Left lung (tissue), 10 donors: Measurements from ENCODE around the gene MARCHF2. TPM values are rescaled to one million over a fixed set of nuclear protein-coding genes. Genes with fewer than 3 reads are reported as not detected.

Experiments used
- ATAC-seq: fragments of 200-7000 bp; cut with Tn5 transposase; one replicate; pipeline ENCODE4 v1.9.1; 2020; ENCODE audit warnings: moderate library complexity
- DNase-seq, 4 donors: peaks; one replicate each; pipeline ENCODE4 v3.0.0-alpha.2; 2013 to 2020
- H3K27ac ChIP-seq, 2 donors: fragments of 200-600 bp; sonication (generic) in 1 of 2; one replicate each; pipeline versions ENCODE4 v1.5.0 to v1.8.0; 2020 to 2021
- H3K27me3 ChIP-seq, 2 donors: fragments of 200-600 bp; sonication (generic) in 1 of 2; one replicate each; pipeline versions ENCODE4 v1.5.0 to v1.8.0; 2020 to 2021
- H3K36me3 ChIP-seq, 2 donors: fragments of 200-600 bp; sonication (generic) in 1 of 2; one replicate each; pipeline versions ENCODE4 v1.5.0 to v1.8.0; 2020 to 2021
- H3K4me1 ChIP-seq, 2 donors: fragments of 200-600 bp; one replicate each; pipeline ENCODE4 v1.8.0; 2021
- H3K4me3 ChIP-seq, 2 donors: fragments of 200-600 bp; sonication (generic) in 1 of 2; one replicate each; pipeline versions ENCODE4 v1.5.0 to v1.8.0; 2020 to 2021; ENCODE audit warnings: mild to moderate bottlenecking in 1 of 2
- H3K9me3 ChIP-seq, 2 donors: fragments of 200-600 bp; sonication (generic) in 1 of 2; one replicate each; pipeline versions ENCODE4 v1.5.0 to v1.8.0; 2020 to 2021
- intact Hi-C, 2 donors: fragments of 100-400 bp; cut with DNase I; formaldehyde crosslinking; loops; one replicate each; pipeline versions ENCODE4 v1.11.2 to v1.14.2; 2022
- microRNA-seq, 2 donors: library from miRNA; unstranded; fragments of <30 nt; microRNA quantifications; one replicate each; pipeline ENCODE4, GENCODE V29; 2019
- polyA plus RNA-seq, 6 donors: library from polyadenylated mRNA; unstranded; fragments of 120-200 nt; gene quantifications; one replicate each; pipeline ENCODE4 v1.2.1, GENCODE V29; 2013; ENCODE audit not compliant: insufficient read length in 6 of 6
- total RNA-seq, 2 donors: library from RNA; stranded (reverse); fragmentation: NEBNext Ultra II Directional; extraction: Animal tissue kit (Norgen Biotek cat#: 25700); gene quantifications; one replicate each; pipeline ENCODE4 v1.2.1, GENCODE V29; 2021
- TF ChIP-seq, protein P1 (sequence below), 2 donors: fragments of 200-600 bp; sonication (generic) in 1 of 2; IDR thresholded peaks; one replicate each; pipeline versions ENCODE4 v1.5.0 to v1.8.0; 2021; ENCODE audit warnings: antibody characterized with exemption in 2 of 2
- donor health status: DM: no; HTN: yes; CAD: no.
- donor health status: DM: no; HTN: no; CAD: no.

The MARCHF2 gene
- total and polyA plus RNA-seq, 8 donors: 9.1 to 54.6 (median 12.5) TPM

DNA sequence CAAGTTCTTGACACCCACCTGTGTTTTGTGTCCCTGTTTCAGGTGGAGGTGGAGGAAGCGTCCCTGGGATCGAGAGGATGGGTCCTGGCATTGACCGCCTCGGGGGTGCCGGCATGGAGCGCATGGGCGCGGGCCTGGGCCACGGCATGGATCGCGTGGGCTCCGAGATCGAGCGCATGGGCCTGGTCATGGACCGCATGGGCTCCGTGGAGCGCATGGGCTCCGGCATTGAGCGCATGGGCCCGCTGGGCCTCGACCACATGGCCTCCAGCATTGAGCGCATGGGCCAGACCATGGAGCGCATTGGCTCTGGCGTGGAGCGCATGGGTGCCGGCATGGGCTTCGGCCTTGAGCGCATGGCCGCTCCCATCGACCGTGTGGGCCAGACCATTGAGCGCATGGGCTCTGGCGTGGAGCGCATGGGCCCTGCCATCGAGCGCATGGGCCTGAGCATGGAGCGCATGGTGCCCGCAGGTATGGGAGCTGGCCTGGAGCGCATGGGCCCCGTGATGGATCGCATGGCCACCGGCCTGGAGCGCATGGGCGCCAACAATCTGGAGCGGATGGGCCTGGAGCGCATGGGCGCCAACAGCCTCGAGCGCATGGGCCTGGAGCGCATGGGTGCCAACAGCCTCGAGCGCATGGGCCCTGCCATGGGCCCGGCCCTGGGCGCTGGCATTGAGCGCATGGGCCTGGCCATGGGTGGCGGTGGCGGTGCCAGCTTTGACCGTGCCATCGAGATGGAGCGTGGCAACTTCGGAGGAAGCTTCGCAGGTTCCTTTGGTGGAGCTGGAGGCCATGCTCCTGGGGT lies 72.7 kb downstream of the MARCHF2 start:
- no peak for ATAC-seq
- peak overlapping the region in 1 of 2 donors; percentile 95 for H3K27ac ChIP-seq
- H3K27me3 ChIP-seq: no peaks in the 10 kb centered on the region
- H3K9me3 ChIP-seq: no peaks in the 10 kb centered on the region
- DNase-seq: peak in 1 of 4 donors; percentile 78
- H3K4me3 ChIP-seq: no peak overlapping the region
- intact Hi-C loops: no loop called here
- TF ChIP-seq, protein P1, sequence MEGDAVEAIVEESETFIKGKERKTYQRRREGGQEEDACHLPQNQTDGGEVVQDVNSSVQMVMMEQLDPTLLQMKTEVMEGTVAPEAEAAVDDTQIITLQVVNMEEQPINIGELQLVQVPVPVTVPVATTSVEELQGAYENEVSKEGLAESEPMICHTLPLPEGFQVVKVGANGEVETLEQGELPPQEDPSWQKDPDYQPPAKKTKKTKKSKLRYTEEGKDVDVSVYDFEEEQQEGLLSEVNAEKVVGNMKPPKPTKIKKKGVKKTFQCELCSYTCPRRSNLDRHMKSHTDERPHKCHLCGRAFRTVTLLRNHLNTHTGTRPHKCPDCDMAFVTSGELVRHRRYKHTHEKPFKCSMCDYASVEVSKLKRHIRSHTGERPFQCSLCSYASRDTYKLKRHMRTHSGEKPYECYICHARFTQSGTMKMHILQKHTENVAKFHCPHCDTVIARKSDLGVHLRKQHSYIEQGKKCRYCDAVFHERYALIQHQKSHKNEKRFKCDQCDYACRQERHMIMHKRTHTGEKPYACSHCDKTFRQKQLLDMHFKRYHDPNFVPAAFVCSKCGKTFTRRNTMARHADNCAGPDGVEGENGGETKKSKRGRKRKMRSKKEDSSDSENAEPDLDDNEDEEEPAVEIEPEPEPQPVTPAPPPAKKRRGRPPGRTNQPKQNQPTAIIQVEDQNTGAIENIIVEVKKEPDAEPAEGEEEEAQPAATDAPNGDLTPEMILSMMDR (IDR thresholded peaks at IDR 0.05): no peak
- peaks cover 4 to 96% of the 10 kb centered on the region in 2 donors for H3K4me1 ChIP-seq
- H3K36me3 ChIP-seq: peaks cover 2 to 99% of the 10 kb centered on the region in 2 donors

DNA sequence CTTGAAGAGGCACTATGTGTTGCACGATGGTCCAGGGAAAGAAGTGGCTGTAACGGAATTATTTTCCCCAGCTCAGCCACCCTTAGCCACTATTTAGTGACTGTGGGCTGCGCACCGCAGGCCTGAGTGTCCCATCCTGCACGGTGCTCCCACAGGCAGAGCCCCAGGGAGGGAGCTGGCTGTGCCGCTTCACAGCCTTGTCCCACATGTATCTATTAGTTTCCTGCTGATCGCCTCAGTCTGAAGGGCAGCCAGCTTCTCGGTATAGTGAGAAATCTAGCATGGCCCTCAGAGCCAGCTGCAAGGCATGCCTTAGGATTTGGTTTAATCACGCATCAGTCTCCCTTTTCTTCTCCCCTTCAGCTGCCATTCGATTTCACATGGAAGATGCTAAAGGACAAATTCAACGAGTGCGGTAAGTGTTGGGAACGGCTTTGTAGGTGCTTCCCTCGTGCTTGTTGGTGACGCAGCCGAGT lies 73.6 kb downstream of the MARCHF2 start:
- Histone ChIP-seq H3K36me3 (peaks cover 2 to 97% of the 10 kb centered on the region in 2 donors), H3K9me3 (no peaks in the 10 kb centered on the region), H3K4me3 (no peak overlapping the region), H3K4me1 (peaks cover 0 to 95% of the 10 kb centered on the region in 2 donors), H3K27me3 (no peaks in the 10 kb centered on the region), H3K27ac (peak overlapping the region; percentile 66 to 95)
- DNase-seq (peak in 1 of 4 donors; percentile 45), ATAC-seq (no peak)
- intact Hi-C loops: no loop called here
- TF ChIP-seq, protein P1 (IDR thresholded peaks at IDR 0.05): no peak

DNA sequence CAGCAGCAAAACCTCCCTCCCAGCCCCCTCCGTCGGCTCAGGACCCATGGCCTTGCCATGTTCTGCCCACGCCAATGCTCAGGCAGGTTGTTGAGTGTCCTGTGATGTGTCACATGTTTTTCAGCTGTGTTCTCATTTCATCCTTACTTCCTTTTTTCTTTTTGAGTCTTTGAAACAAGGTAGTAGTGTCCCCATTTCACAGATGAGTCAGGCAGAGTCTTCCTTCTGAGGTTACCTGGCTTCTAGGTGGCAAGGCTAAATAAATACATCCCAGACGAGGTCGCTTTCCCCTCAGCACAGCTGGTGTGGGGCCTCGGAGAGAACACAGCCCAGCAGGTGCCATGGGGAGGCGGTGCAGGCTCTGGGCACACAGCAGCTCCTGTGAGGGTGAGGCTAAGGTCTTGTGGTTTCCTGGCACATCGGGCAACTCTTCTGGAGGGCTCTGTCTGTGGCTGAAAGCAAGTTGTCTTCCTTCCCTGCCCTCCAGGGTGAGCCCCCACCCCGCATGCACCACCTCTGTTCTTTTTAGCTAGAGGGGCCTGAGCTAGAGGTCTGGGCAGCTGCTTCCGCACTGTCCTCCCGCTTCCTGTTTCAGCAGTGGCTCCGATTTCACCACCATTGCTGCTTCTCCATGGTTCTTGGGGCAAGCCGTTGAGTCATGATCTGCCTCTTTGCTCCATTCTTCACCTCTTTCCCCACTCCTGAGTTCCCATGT lies 74.2 kb downstream of the MARCHF2 start:
- Histone ChIP-seq H3K9me3 (no peaks in the 10 kb centered on the region), H3K4me1 (peaks cover 0 to 93% of the 10 kb centered on the region in 2 donors), H3K36me3 (peaks cover 2 to 92% of the 10 kb centered on the region in 2 donors), H3K4me3 (no peak overlapping the region), H3K27me3 (no peaks in the 10 kb centered on the region), H3K27ac (peak overlapping the region; percentile 66 to 95)
- intact Hi-C loops: no loop called here
- TF ChIP-seq, protein P1 (IDR thresholded peaks at IDR 0.05): no peak
- DNase-seq: peak in 2 of 4 donors; percentile 83 to 84
- peak; percentile 49 for ATAC-seq

DNA sequence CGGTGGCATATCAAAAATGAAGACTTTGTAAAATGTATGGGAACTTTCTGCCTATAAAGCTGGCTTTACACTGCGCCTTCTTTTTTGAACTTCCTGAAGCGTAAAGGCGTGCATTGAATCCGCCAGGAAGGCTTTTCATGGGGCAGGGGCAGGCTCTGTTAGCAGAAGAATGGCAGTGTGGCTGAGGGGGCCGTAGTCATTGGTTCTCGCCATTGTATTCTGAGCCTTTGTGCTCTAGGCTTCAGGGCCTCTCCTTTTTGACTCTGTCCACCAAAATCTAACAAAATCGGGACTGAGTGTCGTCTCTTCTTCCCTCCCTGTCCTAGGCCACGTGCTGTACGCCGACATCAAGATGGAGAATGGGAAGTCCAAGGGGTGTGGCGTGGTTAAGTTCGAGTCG lies 75.3 kb downstream of the MARCHF2 start:
- Histone ChIP-seq H3K9me3 (no peaks in the 10 kb centered on the region), H3K36me3 (peaks cover 2 to 81% of the 10 kb centered on the region in 2 donors), H3K4me1 (peaks cover 0 to 88% of the 10 kb centered on the region in 2 donors), H3K4me3 (no peak overlapping the region), H3K27me3 (no peaks in the 10 kb centered on the region), H3K27ac (peak overlapping the region; percentile 66 to 95)
- ATAC-seq: no peak
- DNase-seq: peak in 1 of 4 donors; percentile 26
- TF ChIP-seq, protein P1 (IDR thresholded peaks at IDR 0.05): no peak
- intact Hi-C loops: no loop called here

Small RNA genes lying within 50 kb of the gene (microRNA-seq; reads per million reads assigned to microRNA genes)
- 0 to 1.8 reads per million in 2 donors for gene MIR4999

Other genes starting within 250 kb of the MARCHF2 start
- 10 to 100 TPM; 36.8 to 38.6 TPM for gene CERS4, start 203.9 kb upstream of the MARCHF2 start, total RNA-seq
- 10 to 100 TPM; 46.1 to 59.1 (median 51.9) TPM for gene CERS4, start 203.9 kb upstream of the MARCHF2 start, polyA plus RNA-seq
- 10 to 100 TPM; 44.1 to 58.3 TPM for gene CD320, start 104.9 kb upstream of the MARCHF2 start, total RNA-seq
- gene CD320, start 104.9 kb upstream of the MARCHF2 start, polyA plus RNA-seq: 10 to 100 TPM; 30.4 to 42.5 (median 34.0) TPM
- 10 to 100 TPM; 38.7 to 40.8 TPM for gene NDUFA7, start 91.9 kb upstream of the MARCHF2 start, total RNA-seq
- gene NDUFA7, start 91.9 kb upstream of the MARCHF2 start, polyA plus RNA-seq: 10 to 100 TPM; 32.0 to 51.6 (median 37.7) TPM
- 1,000 to 10,000 TPM; 1,595 to 1,630 TPM for gene RPS28, start 91.8 kb upstream of the MARCHF2 start, total RNA-seq
- gene RPS28, start 91.8 kb upstream of the MARCHF2 start, polyA plus RNA-seq: 100 to 1,000 TPM; 565 to 753 (median 599) TPM
- gene KANK3, start 70.0 kb upstream of the MARCHF2 start, total RNA-seq: 10 to 100 TPM; 14.4 to 29.0 TPM
- 10 to 100 TPM; 14.6 to 24.9 (median 15.5) TPM for gene KANK3, start 70.0 kb upstream of the MARCHF2 start, polyA plus RNA-seq
- gene ANGPTL4, start 49.1 kb upstream of the MARCHF2 start, total RNA-seq: 10 to 100 TPM in 1 of 2 donors, 1 to 10 TPM in 1; 2.5 to 24.8 TPM
- gene ANGPTL4, start 49.1 kb upstream of the MARCHF2 start, polyA plus RNA-seq: 1 to 10 TPM; 3.1 to 7.0 (median 4.3) TPM
- gene RAB11B, start 22.9 kb upstream of the MARCHF2 start, total RNA-seq: 100 to 1,000 TPM in 1 of 2 donors, 10 to 100 TPM in 1; 91.6 to 116 TPM
- 100 to 1,000 TPM; 123 to 137 (median 130) TPM for gene RAB11B, start 22.9 kb upstream of the MARCHF2 start, polyA plus RNA-seq
- 100 to 1,000 TPM; 121 to 163 TPM for gene HNRNPM, start 31.7 kb downstream of the MARCHF2 start, total RNA-seq
- gene HNRNPM, start 31.7 kb downstream of the MARCHF2 start, polyA plus RNA-seq: 100 to 1,000 TPM; 289 to 382 (median 340) TPM
- gene PRAM1, start 89.3 kb downstream of the MARCHF2 start, total RNA-seq: 10 to 100 TPM; 10.7 to 26.8 TPM
- 1 to 10 TPM; 2.5 to 4.2 (median 3.2) TPM for gene PRAM1, start 89.3 kb downstream of the MARCHF2 start, polyA plus RNA-seq
- gene ZNF414, start 100.9 kb downstream of the MARCHF2 start, total RNA-seq: 10 to 100 TPM; 15.4 to 19.2 TPM
- gene ZNF414, start 100.9 kb downstream of the MARCHF2 start, polyA plus RNA-seq: 10 to 100 TPM; 17.0 to 32.4 (median 18.6) TPM
- gene MYO1F, start 164.1 kb downstream of the MARCHF2 start, total RNA-seq: 100 to 1,000 TPM in 1 of 2 donors, 10 to 100 TPM in 1; 42.6 to 161 TPM
- gene MYO1F, start 164.1 kb downstream of the MARCHF2 start, polyA plus RNA-seq: 10 to 100 TPM; 11.3 to 15.8 (median 13.2) TPM
- 10 to 100 TPM; 18.5 to 23.9 TPM for gene ADAMTS10, start 197.4 kb downstream of the MARCHF2 start, total RNA-seq
- 10 to 100 TPM; 47.2 to 72.2 (median 62.4) TPM for gene ADAMTS10, start 197.4 kb downstream of the MARCHF2 start, polyA plus RNA-seq
- gene NFILZ, start 217.3 kb downstream of the MARCHF2 start, total RNA-seq: not detected
- not detected for gene NFILZ, start 217.3 kb downstream of the MARCHF2 start, polyA plus RNA-seq